Measurements from ENCODE around the gene CFAP74.
A peak's percentile ranks its signal among the peaks of the same experiment; 100 is the strongest.

Gene CFAP74

GRCh38 chr1:2039251-2039650 lies 35.7 kb upstream of the CFAP74 start:
- DNase-seq, result no peak

GRCh38 chr1:2038229-2038628 lies 34.6 kb upstream of the CFAP74 start:
- DNase-seq, result no peak

GRCh38 chr1:2037314-2037979 lies 33.9 kb upstream of the CFAP74 start:
- DNase-seq, result no peak

GRCh38 chr1:2036287-2036686 lies 32.7 kb upstream of the CFAP74 start:
- no peak for DNase-seq

- no peak for DNase-seq
These were observed 29.6 kb upstream of the CFAP74 start for GRCh38 chr1:2033165-2033564.

- no peak for DNase-seq
These were observed 29.2 kb upstream of the CFAP74 start for GRCh38 chr1:2032737-2033136.

GRCh38 chr1:2031546-2032540 lies 28.3 kb upstream of the CFAP74 start:
- DNase-seq, result no peak

GRCh38 chr1:2030076-2030871 lies 26.7 kb upstream of the CFAP74 start:
- no peak for DNase-seq

- DNase-seq, result no peak
These were observed 26.0 kb upstream of the CFAP74 start for GRCh38 chr1:2029561-2029960.

GRCh38 chr1:2028870-2029560 lies 25.4 kb upstream of the CFAP74 start:
- no peak for DNase-seq

GRCh38 chr1:2027961-2028583 lies 24.5 kb upstream of the CFAP74 start:
- DNase-seq, result no peak

- DNase-seq, result no peak
These were observed 21.9 kb upstream of the CFAP74 start for GRCh38 chr1:2025491-2025981.

GRCh38 chr1:2024887-2025286 lies 21.3 kb upstream of the CFAP74 start:
- no peak for DNase-seq

GRCh38 chr1:2024451-2024850 lies 20.9 kb upstream of the CFAP74 start:
- no peak for DNase-seq

GRCh38 chr1:2023187-2023586 lies 19.6 kb upstream of the CFAP74 start:
- peak in 1 of 3 experiments; percentile 3 for DNase-seq

GRCh38 chr1:2022063-2022770 lies 18.6 kb upstream of the CFAP74 start:
- no peak for DNase-seq

- no peak for DNase-seq
These were observed 18.0 kb upstream of the CFAP74 start for GRCh38 chr1:2021550-2021949.

GRCh38 chr1:2020310-2020655 lies 16.7 kb upstream of the CFAP74 start:
- no peak for DNase-seq

GRCh38 chr1:2019571-2020309 lies 16.2 kb upstream of the CFAP74 start:
- DNase-seq, result no peak

- DNase-seq, result peak in 2 of 3 experiments; percentile 12 to 21
These were observed 15.6 kb upstream of the CFAP74 start, which contains the start of gene GABRD for GRCh38 chr1:2019172-2019543. Gene GABRD (plus strand): TSS chr1:2019345. CDS start chr1:2019424, 79 bp downstream.

Data from NCI-H1417 (cell line).